Activated CD4-positive, CD25-positive, alpha-beta regulatory T cell treated with anti-CD3 and anti-CD28 coated beads, Interleukin-2, amount 50 U/mL, for 16 hours (primary cell): ENCODE data around the gene CRYBG1.
"Not testable (repeated sequence)": the region's sequence is repeated elsewhere in the genome, so short reads cannot be mapped to it uniquely, and the experiment has no call there.

Experiments
- DNase-seq: peaks from one replicate; pipeline ENCODE4 v3.0.0-alpha.2; 2020; ENCODE audit warnings: low read depth, low spot score

Gene CRYBG1

DNA sequence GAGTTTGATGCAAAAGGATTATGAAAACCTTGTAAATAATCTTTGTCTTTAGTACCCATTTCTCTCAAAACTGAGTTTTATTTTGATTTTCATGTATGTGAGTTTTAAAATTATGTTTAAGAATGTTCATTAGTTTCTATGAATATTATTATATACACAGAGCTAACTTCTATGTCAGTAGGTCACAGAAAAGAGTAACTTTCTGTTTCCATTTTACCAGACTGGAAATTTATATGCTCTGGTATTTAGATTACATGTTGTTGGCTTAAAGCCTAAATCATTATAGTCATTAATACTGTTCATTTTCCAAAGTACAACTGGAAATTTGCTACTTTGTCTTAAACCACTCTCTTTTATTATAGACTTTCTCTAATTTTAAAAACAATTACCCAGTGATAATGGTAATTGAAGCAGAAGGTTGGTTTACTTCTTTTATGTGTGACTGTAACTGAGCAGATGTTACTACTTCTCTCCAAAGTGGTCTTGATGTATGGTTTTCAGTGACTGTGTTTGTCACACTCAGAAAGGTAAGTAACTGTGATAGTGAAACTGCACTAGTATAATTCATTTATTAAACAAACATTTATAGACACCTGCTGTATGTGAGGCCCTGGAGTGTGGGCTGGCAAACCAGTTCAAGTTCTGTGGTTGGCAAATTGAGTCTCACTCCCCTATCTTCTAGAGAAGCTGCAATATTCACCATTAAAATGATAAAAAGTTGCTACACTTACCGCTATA, 13.2 kb downstream of the CRYBG1 start:
- no peak for DNase-seq

DNA sequence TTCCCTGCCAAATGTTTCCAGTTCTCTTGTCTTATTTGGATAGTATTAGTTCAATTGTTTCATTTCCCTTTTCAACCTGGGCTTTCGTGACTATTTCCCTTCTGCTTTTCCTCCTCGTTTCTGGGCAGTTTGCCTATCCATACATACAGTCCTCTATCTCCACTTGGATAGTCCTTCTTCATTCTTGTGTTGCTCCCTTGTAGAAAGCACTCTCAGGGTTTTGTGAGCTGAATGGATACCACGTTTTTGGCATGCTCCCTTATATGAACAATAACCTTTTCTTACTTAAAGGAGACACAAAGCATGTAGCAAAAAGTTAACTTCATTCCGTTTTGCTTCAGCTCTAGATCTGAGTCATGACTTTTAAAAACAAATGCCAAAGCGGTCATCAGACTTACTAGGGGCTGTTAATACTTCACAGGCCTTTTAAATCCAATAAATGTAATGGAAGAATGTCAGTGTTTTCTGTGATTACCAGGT, 16.6 kb downstream of the CRYBG1 start:
- no peak for DNase-seq

DNA sequence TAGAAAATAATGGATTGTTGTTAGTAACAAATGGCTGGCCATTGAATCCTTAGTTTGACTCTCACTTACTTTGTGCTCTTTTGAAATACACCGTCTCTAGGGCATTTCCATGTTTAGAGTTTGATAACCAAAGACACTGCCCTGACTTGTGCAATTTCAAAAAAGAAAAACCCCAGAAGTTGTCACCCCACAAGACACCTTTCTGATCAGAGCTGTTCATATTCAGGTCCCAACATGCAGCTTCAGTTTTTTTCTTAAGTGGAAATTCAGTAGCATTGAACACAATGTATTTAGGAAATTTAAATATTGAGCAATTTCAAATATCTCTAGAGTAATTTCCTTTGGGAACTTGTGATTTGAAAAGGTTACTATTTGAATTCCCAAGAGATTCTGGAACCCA, 19.4 kb downstream of the CRYBG1 start:
- no peak for DNase-seq

DNA sequence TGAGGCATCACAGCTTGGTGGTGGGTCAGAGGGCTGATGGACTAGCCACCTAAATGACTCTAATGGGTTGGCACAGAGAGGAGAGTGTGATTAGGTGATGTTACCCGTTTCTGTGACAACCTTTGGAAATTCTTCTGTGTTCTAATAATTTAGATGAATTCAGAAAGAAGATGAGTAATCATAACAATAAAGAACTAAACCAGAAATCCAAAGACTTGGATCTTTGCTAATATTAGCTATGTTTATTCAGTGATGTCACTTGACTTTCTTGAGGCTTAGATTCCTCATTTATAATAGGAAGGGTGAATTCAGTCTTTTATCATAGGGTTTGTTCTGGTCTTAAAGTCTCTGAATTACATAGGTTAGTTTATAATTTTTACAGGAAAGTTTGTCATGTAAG, 19.9 kb downstream of the CRYBG1 start:
- DNase-seq = no peak

DNA sequence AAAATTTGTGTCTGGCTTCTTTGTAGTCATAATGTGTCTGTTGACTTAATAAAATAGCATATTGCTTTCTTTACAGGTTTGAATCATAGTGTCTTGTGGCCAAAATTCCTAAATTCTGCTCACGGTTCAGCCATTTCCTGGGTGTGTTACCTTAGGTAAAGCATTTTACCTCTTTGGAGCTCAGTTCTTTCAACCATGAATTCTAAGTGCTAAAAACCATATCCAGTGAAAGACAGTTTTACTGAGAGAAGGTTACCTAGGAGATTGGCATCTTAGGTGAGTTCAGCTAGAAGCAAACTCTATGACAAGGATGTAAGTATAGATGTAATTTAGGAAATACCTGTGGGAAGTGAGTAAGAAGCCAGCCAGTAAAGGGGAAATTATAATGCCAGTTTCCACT, 20.7 kb downstream of the CRYBG1 start:
- no peak for DNase-seq

DNA sequence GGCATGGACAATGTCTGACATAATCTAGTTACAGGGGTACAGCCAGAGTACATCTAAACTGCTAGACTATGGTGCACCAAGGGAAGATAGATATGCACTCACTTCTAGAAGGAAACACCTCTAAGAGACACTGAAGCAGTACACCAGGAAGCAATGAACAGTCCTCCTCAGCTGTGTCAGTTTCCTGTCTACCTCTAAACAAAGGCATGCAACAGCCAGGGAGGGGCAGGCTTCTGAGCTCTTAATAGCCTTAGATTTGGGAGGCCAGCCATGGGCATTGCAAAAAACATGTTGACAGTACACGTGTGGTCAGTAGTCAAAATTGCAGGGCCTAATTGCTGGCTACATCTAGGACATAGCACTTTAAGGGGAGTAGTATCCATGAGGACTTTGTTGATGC, 21.4 kb downstream of the CRYBG1 start:
- DNase-seq = no peak

DNA sequence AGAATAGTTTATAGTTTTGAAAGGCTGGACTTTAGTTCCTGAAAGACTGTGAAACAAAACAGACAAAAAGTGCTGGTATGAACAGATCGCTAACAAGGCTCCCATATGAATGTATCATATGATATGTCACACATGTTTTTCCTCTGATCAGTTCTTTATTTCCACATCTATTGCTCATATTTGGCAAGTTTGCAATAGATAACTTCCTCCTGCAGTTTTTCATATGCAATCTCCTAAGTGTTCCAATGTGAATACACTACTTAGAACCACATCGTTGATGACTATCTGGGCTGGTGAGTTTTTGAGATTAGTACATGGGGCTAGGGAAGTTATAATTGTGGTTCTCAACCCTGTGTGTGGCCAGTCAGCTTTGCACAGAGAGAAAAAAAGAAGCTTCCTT, 23.1 kb downstream of the CRYBG1 start:
- DNase-seq = no peak

DNA sequence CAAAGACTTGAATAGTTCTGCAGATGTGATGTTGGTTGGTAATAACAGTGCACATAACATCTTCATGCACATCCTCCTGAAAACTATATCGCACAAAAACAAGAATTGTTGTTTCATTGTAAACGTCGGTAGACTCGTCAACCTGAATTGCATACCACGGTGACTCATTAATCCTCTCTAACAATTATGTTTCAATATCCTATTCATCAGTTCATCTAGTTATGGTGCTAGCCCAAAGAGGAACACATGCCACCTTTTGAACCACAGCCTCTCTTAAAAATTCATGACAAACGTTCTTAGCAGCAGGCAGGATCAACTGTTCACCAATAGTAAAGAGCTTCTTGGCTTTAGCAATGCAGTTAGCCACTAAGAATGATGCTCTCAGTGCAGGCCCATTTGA, 25.0 kb downstream of the CRYBG1 start:
- no peak for DNase-seq

DNA sequence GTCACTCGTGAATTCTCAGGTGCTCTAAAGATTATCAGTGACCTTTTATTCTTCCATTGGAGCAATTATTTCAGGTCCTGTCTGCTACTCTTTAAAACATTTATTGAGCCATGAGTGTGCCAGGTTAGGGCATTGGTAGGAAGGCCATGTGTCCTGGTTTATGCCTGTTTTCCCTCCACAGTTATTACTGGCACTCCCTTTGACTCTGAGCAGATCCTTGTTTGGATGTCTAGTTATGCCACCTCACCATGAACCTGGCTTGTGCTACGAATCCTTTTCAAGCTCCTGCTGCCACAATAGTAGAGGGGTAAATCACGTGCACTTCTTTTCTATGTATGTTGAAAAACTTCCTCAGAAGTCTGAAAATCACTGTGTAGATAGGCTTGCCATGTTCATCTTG, 27.4 kb downstream of the CRYBG1 start:
- DNase-seq = no peak

DNA sequence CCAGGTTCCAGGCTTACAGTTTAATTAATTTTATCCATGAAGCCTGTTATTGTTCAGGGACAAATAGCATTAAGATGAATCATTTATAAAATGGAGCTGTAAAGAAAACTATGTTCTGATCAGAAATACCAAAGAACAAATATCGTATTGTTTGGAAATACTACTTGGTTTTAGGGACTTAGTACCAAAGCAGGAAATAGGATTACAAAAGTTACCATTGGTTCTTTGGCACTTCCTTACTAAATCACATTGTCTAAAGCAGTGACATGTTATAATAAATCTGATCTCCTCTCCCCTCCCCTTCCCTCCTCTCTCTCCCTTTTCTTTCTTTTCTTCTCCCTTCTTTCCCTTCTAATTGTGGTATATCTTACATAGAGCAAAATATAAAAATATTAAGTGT, 29.6 kb downstream of the CRYBG1 start:
- DNase-seq = no peak

DNA sequence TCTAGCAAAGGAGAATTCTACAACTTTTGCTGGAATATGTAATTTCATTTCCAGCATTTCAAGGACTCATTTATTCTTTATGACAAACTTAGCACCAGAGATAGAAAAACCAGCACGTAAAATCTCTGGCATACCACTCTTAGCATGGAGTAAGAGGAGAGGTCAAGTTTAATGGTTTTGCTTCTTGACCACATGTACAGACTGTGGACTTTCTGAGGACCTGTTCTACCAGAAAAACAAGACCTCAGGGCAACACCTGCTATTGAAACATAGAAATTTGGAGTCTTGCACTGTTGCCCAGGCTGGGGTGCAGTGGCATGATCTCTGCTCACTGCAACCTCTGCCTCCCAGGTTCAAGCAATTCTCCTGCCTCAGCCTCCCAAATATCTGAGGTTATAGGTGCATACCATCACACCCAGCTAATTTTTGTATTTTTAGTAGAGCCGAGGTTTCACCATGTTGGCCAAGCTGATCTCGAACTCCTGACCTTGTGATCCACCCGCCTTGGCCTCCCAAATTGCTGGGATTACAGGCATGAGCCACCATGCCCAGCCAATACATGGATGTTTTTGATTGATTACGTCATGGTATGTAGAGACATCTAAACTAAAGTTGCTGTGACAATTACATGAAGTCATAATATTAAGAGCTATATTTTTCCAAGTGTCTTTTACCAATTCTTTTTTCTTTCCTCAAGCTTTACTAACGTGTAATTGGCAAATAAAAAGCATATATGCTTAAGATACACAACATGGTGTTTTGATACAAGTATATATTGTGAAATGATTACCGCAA, 36.1 kb downstream of the CRYBG1 start:
- DNase-seq = no peak

DNA sequence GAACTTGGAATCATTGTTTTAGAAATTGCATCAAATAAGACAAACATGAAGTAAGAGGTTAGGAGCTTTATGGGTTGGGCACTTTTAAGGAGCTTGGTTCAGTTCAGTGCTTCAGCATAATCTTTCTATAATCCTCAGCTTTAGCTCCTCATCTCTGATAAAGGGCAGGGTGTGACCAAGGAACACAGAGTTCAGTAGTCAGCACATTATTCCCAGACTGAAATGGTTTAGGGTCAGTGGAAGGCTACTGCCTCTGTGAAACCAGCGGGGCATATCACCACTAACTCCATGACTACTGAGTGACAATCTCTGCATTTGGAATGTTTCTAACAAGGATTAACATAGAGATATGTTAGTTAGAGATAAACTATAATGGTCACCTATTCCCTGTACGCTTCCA, 36.9 kb downstream of the CRYBG1 start:
- no peak for DNase-seq

DNA sequence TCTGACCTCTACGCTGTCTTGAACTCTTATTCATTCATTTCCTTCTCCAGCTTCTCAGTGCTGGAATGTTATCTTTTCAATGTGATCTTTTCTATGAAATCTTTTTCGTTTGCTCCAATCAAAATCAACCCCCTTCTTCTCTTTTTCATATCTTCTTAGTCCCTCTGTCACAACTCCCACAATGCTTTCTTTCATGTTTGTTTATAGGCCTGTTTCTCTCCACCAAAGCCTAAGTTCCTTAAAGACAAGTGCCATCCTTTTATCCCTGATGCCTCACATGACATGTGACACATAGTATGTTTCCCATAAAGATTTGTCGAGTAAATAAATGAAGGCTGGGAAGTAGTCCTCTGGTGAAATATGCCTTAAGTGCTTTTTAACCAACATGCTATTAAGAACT, 38.1 kb downstream of the CRYBG1 start:
- DNase-seq = no peak

DNA sequence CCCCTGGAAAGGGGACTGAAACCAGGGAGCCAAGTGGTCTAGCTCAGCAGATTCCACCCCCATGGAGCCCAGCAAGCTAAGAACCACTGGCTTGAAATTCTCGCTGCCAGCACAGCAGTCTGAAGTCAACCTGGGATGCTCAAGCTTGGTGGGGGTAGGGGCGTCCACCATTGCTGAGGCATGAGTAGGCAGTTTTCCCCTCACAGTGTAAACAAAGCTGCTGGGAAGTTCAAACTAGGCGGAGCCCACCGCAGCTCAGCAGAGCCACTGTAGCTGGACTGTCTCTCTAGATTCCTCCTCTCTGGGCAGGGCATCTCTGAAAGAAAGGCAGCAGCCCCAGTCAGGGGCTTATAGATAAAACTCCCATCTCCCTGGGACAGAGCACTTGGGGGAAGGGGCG, 44.5 kb downstream of the CRYBG1 start:
- not testable (repeated sequence) for DNase-seq

DNA sequence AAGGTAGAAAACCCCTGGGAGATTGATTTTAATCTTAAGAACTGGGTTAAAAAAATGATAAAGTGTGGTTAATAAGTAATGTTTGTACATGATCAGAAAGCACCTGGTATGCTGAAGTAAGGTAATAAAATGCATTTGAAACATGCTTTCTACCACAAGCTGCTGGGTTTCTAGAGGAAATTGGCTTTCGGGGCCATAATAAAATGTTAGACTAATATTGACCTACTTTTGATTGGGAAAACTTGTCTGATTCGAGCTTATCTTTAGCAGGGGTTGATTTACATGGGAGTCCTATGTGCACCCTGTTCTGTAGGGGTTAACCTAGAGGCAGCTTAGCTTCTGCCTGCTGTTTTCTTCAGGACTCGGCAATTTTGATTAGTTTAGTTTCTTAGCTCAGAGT, 50.5 kb downstream of the CRYBG1 start:
- no peak for DNase-seq

DNA sequence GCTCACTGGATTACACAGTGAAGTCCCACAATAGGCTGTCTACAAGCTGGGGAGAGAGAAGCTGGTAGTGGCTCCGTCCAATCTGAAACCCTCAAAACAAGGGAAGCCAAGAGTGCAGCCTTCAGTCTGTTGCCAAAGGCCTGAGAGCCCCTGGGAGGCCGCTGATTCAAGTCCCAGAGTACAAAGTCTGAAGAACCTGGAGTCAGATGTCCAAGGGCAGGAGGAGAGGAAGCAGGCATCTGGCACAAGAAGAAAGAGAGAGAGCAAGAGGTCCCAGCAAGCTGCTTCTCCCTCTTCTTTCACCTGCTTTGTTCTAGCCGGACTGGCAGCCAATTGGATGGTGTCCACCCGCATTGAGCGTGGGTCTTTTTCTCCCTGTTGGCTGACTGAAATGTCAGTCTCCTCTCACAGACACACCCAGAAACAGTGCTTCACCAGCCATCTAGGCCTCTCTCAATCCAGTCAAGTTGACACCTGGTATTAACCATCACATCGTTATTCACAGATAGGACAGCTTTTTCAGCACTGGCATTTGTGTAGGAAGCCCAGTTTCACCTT, 51.2 kb downstream of the CRYBG1 start:
- no peak for DNase-seq

DNA sequence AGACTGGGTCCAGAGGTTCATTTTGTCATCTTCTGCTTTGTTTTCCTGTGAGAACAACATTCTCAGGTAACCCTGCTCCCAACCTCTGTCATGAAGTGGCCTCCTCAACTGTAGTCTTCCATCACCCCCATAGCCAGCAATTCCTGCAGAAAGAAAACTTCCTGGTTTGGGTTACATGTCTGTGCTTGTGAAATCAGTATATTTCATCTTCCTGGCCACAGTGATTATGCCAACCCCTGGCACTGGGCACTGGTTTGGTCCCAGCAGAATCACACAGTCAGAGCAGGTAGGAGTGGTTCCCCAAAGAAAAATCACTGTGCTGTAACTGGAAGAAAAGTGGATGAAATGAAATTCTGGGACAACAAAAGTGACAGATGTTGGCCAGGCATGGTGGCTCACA, 52.5 kb downstream of the CRYBG1 start:
- no peak for DNase-seq

DNA sequence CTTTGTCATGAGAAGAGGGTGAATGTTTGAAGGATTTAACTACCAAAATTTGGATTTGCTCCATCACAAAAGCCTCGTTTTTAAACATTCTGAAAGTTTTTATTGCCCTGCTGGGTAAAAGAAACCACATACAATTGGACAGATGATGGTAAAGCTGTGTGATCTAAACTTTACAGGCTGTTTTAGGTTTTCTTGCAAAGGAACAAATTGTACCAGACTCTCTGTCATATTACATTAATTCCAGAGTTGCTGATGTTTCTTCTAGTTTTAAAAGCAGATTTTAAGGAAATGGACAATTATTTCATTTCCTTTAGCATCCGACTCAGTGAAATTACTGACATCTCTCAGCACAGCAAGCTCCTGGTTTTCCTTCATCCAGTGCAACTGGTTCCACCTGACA, 53.2 kb downstream of the CRYBG1 start:
- no peak for DNase-seq

DNA sequence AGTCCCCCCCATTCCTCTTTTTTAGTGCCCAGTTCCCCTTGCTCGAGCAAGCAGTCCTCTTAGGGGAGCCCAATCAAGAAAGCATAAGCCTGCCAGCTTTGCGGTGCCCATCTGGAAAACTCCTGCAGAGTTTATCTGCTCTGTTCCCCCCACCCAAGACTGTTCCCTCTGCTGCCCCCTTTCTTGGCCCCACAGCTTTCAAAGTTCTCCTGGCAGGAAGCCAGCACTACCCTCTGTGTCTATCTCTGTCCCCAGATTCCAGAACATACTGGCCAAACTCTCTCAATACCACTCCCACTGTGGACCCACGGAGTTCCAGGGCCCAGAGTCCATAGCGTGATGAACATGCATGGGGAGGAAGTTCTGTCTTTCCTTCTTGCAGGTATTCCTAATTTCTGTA, 55.4 kb downstream of the CRYBG1 start:
- no peak for DNase-seq

DNA sequence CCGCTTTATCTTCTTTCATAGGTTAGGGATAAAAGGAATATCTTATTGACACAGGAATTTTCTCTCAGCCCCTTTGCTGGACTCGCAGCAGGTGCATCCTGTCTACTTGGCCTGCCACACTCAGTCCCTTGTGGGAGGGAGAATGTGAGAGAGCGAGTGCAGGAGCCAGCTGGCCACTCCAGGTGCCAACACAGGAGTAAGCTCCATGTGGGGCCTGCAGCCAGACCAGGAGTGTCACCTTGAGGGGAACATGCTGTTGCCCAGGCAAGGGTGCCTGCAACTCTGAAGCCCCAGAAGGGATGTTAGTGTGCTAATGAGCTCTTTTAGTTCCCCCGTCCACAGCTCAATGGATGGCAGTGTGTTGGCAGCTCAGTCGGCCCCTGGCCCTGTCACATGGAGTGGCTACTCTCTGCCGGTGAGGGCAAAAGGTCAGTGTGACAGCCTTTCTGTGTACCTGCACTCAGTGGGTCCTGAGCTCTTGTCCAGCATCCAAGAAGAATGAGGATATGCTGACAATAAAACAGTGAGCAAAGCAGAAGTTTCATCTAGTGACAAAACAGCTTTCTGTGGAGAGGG, 57.1 kb downstream of the CRYBG1 start:
- no peak for DNase-seq

DNA sequence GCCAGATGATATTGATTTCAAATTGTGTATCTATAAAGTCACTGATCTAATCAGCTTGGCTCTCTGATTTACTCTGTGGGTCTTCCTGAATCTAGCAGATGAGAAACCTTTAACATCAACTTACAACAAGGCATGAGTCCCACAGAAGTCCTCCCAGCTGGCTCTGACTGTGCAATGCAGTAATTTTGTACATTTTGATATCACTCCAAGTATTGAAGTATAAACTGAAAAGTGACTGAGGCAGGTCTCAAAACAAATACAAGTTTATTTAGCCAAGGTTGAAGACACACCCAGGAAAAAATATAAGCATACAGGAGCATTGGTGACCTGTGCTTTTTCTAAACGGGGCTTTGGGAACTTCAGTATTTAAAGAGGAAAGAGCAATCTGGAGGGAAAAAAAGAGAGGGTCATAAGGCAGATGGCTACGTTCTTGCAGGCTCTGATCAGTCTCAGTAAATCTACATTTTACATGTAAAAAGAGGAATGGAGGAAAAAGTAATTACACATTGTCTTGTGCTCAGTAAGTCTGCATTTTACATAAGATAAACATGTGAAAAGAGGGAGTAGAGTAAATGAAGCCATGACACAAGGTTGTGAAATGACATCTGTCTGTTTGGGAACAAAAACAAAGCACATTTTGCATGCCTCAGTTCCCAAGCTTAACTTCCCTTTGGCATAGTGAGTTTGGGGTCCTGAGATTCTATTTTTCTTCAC, 59.5 kb downstream of the CRYBG1 start:
- DNase-seq = no peak

DNA sequence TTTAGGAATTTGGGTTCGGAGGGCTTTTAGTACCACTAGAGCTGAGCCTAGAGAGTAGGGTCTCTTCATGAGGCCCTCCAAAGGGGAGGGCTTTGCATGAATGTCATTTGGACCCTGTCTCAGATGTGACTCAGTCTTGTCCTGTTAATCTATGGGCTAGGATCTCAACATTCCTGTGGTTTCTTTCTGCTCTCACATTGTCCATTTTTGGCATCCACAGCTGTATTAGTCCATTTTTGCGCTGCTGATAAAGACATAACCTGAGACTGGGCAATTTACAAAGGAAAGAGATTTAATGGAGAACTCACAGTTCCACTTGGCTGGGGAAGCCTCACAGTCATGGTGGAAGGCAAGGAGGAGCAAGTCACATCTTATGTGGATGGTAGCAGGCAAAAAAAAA, 61.0 kb downstream of the CRYBG1 start:
- no peak for DNase-seq
